H1 (cell line): ENCODE data around the gene AURKB. TPM values are rescaled to one million over a fixed set of nuclear protein-coding genes. Genes with fewer than 3 reads are reported as not detected.

Source experiments
- CTCF ChIA-PET: fragments of 300-600 bp; sonication (Branson Sonifier 250); formaldehyde crosslinking; loops from one replicate; lab custom pipeline; 2021; ENCODE audit not compliant: partially characterized antibody; lab: Charles Lee
- POLR2A ChIA-PET: fragments of 300-600 bp; sonication (Branson Sonifier 250); formaldehyde crosslinking; loops from one replicate; lab custom pipeline; 2021; ENCODE audit warnings: inconsistent platforms; ENCODE audit not compliant: partially characterized antibody; lab: Charles Lee
- DNase-seq, 2 experiments: peaks; one replicate each; pipeline versions ENCODE4 v3.0.0 to v3.0.0-alpha.2; 2010 to 2022; ENCODE audit warnings: low spot score in 2 of 2, low read depth in 1 of 2, mixed read lengths in 1 of 2
- FAIRE-seq: peaks from 2 replicates; lab custom pipeline; 2011; peaks lifted over from hg19 to GRCh38; lab: Jason Lieb, UNC
- H2AFZ ChIP-seq: 2 replicates; pipeline ENCODE4 v1.8.1; 2012; ENCODE audit warnings: low read length, inconsistent platforms
- H2AK5ac ChIP-seq: 2 replicates; pipeline ENCODE4 v1.6.1; 2013; ENCODE audit warnings: low read depth, low read length
- H2BK120ac ChIP-seq: replicated peaks from 2 replicates; pipeline ENCODE3; 2013; ENCODE audit warnings: low read depth, low read length, inconsistent platforms
- H2BK12ac ChIP-seq: 2 replicates; pipeline ENCODE4 v1.6.1; 2013; ENCODE audit warnings: low read depth, low read length
- H2BK15ac ChIP-seq: 2 replicates; pipeline ENCODE4 v1.6.1; 2013; ENCODE audit warnings: low read length
- H2BK20ac ChIP-seq: 2 replicates; pipeline ENCODE4 v1.6.1; 2013; ENCODE audit warnings: low read length
- H2BK5ac ChIP-seq: 2 replicates; pipeline ENCODE4 v1.6.1; 2013; ENCODE audit warnings: low read depth, low read length
- H3K14ac ChIP-seq: 2 replicates; pipeline ENCODE4 v1.6.1; 2013; ENCODE audit warnings: inconsistent platforms; ENCODE audit not compliant: insufficient read length
- H3K18ac ChIP-seq: 2 replicates; pipeline ENCODE4 v1.6.1; 2013; ENCODE audit warnings: low read length; ENCODE audit errors: extremely low read depth
- H3K23ac ChIP-seq: 2 replicates; pipeline ENCODE4 v1.6.1; 2013; ENCODE audit warnings: inconsistent platforms; ENCODE audit not compliant: insufficient read length
- H3K23me2 ChIP-seq: 2 replicates; pipeline ENCODE4 v1.6.1; 2013; ENCODE audit warnings: low read depth, low read length
- H3K27ac ChIP-seq: 2 replicates; pipeline ENCODE4 v1.6.1; 2011; ENCODE audit warnings: low read depth, low read length, inconsistent platforms
- H3K27me3 ChIP-seq, 4 experiments: replicated peaks in 1 of 4; 1 replicate in 1 of 4; 2 replicates in 3 of 4; pipeline versions ENCODE4 v1.6.1 to v1.8.1; 2011 to 2013; ENCODE audit warnings: low read length in 3 of 4, mild to moderate bottlenecking in 3 of 4, inconsistent platforms in 2 of 4, mixed read lengths in 2 of 4, moderate library complexity in 1 of 4; ENCODE audit not compliant: control insufficient read depth in 3 of 4, insufficient read depth in 3 of 4; ENCODE audit errors: extremely low read depth in 1 of 4
- H3K36me3 ChIP-seq, 4 experiments: 2 replicates each; pipeline versions ENCODE4 v1.6.1 to v1.8.1; 2011 to 2013; ENCODE audit warnings: mild to moderate bottlenecking in 4 of 4, low read length in 3 of 4, moderate library complexity in 2 of 4, control low read depth in 1 of 4, inconsistent platforms in 1 of 4; ENCODE audit not compliant: insufficient read depth in 4 of 4, control insufficient read depth in 2 of 4
- H3K4ac ChIP-seq: replicated peaks from 2 replicates; pipeline ENCODE3; 2013; ENCODE audit warnings: low read length, low read depth, mixed read lengths, inconsistent platforms; ENCODE audit not compliant: insufficient read length
- H3K4me1 ChIP-seq, 4 experiments: replicated peaks in 1 of 4; 1 replicate in 1 of 4; 2 replicates in 3 of 4; pipeline versions ENCODE4 v1.6.1 to v1.8.1; 2011 to 2013; ENCODE audit warnings: low read length in 3 of 4, inconsistent platforms in 2 of 4, mixed read lengths in 1 of 4; ENCODE audit not compliant: insufficient read depth in 4 of 4, control insufficient read depth in 3 of 4
- H3K4me2 ChIP-seq, 2 experiments: 2 replicates each; pipeline versions ENCODE4 v1.6.1 to v1.8.1; 2011 to 2013; ENCODE audit warnings: low read depth in 2 of 2, low read length in 2 of 2, control low read depth in 1 of 2, inconsistent platforms in 1 of 2, mild to moderate bottlenecking in 1 of 2; ENCODE audit not compliant: insufficient read depth in 1 of 2
- H3K4me3 ChIP-seq, 4 experiments: fragments of 200-600, 300-600 bp in 1 of 4; sonication (generic), shearing (Covaris generic), sonication (Bioruptor Twin) in 1 of 4; 2 replicates each; pipeline versions ENCODE4 v1.5.1 to v1.8.1; 2011 to 2016; ENCODE audit warnings: low read length in 4 of 4, low read depth in 3 of 4, control low read depth in 2 of 4, inconsistent platforms in 2 of 4, mild to moderate bottlenecking in 2 of 4, mixed read lengths in 1 of 4, moderate library complexity in 1 of 4; ENCODE audit not compliant: insufficient read depth in 2 of 4; ENCODE audit errors: extremely low read depth in 1 of 4
- H3K56ac ChIP-seq: replicated peaks from 2 replicates; pipeline ENCODE3; 2013; ENCODE audit warnings: low read depth, mild to moderate bottlenecking, mixed read lengths, low read length, inconsistent platforms; ENCODE audit not compliant: insufficient read length
- H3K79me1 ChIP-seq: 2 replicates; pipeline ENCODE4 v1.6.1; 2013; ENCODE audit warnings: low read depth, low read length, control low read depth
- H3K79me2 ChIP-seq, 2 experiments: 2 replicates each; pipeline versions ENCODE4 v1.6.1 to v1.8.1; 2012 to 2013; ENCODE audit warnings: low read length in 2 of 2, mild to moderate bottlenecking in 2 of 2, inconsistent platforms in 1 of 2; ENCODE audit not compliant: insufficient read depth in 2 of 2, control insufficient read depth in 1 of 2
- H3K9ac ChIP-seq, 4 experiments: replicated peaks in 1 of 4; 1 replicate in 1 of 4; 2 replicates in 3 of 4; pipeline versions ENCODE4 v1.6.1 to v1.8.1; 2011 to 2013; ENCODE audit warnings: low read depth in 3 of 4, low read length in 3 of 4, control low read depth in 2 of 4, mild to moderate bottlenecking in 2 of 4, moderate library complexity in 2 of 4, inconsistent platforms in 1 of 4; ENCODE audit errors: extremely low read depth in 1 of 4
- H3K9me3 ChIP-seq, 2 experiments: 2 replicates each; pipeline versions ENCODE4 v1.6.1 to v1.8.1; 2012 to 2013; ENCODE audit warnings: mild to moderate bottlenecking in 2 of 2, moderate library complexity in 2 of 2, control low read depth in 1 of 2, inconsistent platforms in 1 of 2, low read depth in 1 of 2, low read length in 1 of 2, mixed read lengths in 1 of 2; ENCODE audit not compliant: insufficient read depth in 2 of 2
- H4K20me1 ChIP-seq, 2 experiments: replicated peaks in 1 of 2; 2 replicates each; pipeline versions ENCODE3 to v1.8.1; 2011 to 2013; ENCODE audit warnings: inconsistent platforms in 2 of 2, low read length in 2 of 2, mild to moderate bottlenecking in 1 of 2; ENCODE audit not compliant: insufficient read depth in 2 of 2, control insufficient read depth in 1 of 2
- H4K5ac ChIP-seq: 2 replicates; pipeline ENCODE4 v1.6.1; 2013; ENCODE audit warnings: low read length, low read depth, mixed read lengths, inconsistent platforms; ENCODE audit not compliant: insufficient read length
- H4K8ac ChIP-seq: 2 replicates; pipeline ENCODE4 v1.8.0; 2013; ENCODE audit warnings: mild to moderate bottlenecking, moderate library complexity, low read length, inconsistent platforms; ENCODE audit not compliant: insufficient read depth; ENCODE audit errors: extremely low read depth
- H4K91ac ChIP-seq: replicated peaks from 2 replicates; pipeline ENCODE3; 2013; ENCODE audit warnings: low read length, mixed read lengths, inconsistent platforms; ENCODE audit not compliant: insufficient read length
- JUN ChIP-seq: IDR thresholded peaks from 2 replicates; pipeline ENCODE4 v1.6.1; 2011; ENCODE audit warnings: low read depth, mild to moderate bottlenecking, improper control_type of control experiment, low read length
- WGBS, 2 experiments: shearing (Covaris generic) in 1 of 2; methylation state at CpG; one replicate each; pipeline versions ENCODE4 v1.1.6 to v1.1.7; 2013 to 2015; ENCODE audit warnings: low lambda C conversion rate in 2 of 2, mixed read lengths in 2 of 2, inconsistent platforms in 1 of 2, low coverage in 1 of 2, missing lambda C conversion rate in 1 of 2; ENCODE audit not compliant: insufficient replicate concordance in 2 of 2, insufficient coverage in 1 of 2, insufficient read length in 1 of 2; ENCODE audit errors: extremely low coverage in 1 of 2, missing lambda C conversion rate in 1 of 2; 5-methylcytosine and 5-hydroxymethylcytosine counted together
- polyA plus RNA-seq, 7 experiments: library from polyadenylated mRNA; depleted of rRNA in 3 of 7; stranded (reverse) in 5 of 7; unstranded in 2 of 7; fragments of >200 nt in 5 of 7; fragments of 200-250 nt in 2 of 7; gene quantifications; 1 replicate in 5 of 7; 2 replicates in 1 of 7; 4 replicates in 1 of 7; pipeline versions ENCODE4 v1.2.1 to v1.2.3, GENCODE V29; 2011 to 2013; ENCODE audit warnings: missing spikeins in 2 of 7, mixed read lengths in 2 of 7
- total RNA-seq: library from RNA; stranded (reverse); fragmentation: NEBNext Ultra II Directional; extraction: Animal tissue kit (Norgen Biotek cat#: 25700); gene quantifications from 2 replicates; pipeline ENCODE4 v1.2.1, GENCODE V29; 2021

Gene AURKB
- total and polyA plus RNA-seq, 2 of the 8 experiments (the other 6 are each of a cell fraction or from before 2014, with no cell fraction given) = 102 to 160 TPM

DNA sequence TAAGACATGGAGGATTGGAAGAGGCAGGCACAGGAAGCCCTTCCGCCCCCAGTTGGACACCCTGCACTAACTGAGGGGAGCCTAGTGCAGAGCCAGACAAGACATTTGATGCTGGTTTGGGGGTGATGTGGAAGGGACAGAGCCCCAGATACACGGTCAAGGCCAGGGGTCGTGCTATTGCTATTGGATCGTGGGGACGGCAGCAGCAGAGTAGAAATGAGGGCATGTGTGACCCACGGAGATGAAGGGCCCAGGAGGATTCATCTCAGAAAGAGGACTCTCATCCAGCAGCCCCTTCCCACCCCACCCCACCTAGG, 45.6 kb downstream of the AURKB start:
- Histone ChIP-seq H3K9ac (no peak overlapping the region), H3K36me3 (peaks cover 0 to 9% (median 4%) of the 10 kb centered on the region in 4 experiments; a peak in 6 of 8 replicates)

More for the DNA sequence above, 45.6 kb downstream of the AURKB start:
- H2AFZ ChIP-seq = no peak overlapping the region
- H4K91ac ChIP-seq = peak overlapping the region; percentile 5
- peaks cover 4 to 25% (median 21%) of the 10 kb centered on the region in 4 experiments for H3K4me1 ChIP-seq
- 0 out of 2 replicates have a peak overlapping the region, but pooled peaks have one; percentile 6 for H2BK12ac ChIP-seq
- no peak overlapping the region for H3K56ac ChIP-seq
- H3K79me2 ChIP-seq = peaks cover 0 to 15% of the 10 kb centered on the region in 2 experiments; a peak in 2 of 4 replicates
- H3K23me2 ChIP-seq = peaks cover 16% of the 10 kb centered on the region
- no peak overlapping the region for H3K27ac ChIP-seq
- H3K79me1 ChIP-seq = peaks cover 8% of the 10 kb centered on the region
- H2AK5ac ChIP-seq = no peak overlapping the region
- no peak overlapping the region for H3K23ac ChIP-seq
- H2BK5ac ChIP-seq = peak overlapping the region; percentile 100; the same call in 1 of the 2 replicates
- DNase-seq = no peak
- WGBS, 2 experiments = 90% methylated on average over 6 of the region's 6 CpGs; no CpG with 5 or more reads in 1 of the 2 experiments
- no peak overlapping the region for H3K14ac ChIP-seq
- no peak overlapping the region for H4K8ac ChIP-seq
- no peaks in the 10 kb centered on the region for H3K9me3 ChIP-seq
- no peaks in the 10 kb centered on the region for H3K27me3 ChIP-seq
- TF ChIP-seq JUN = no peak
- peak overlapping the region in 1 of 4 experiments; percentile 97; a peak in 1 of 8 replicates for H3K4me3 ChIP-seq
- peak overlapping the region; percentile 10 for H3K18ac ChIP-seq
- CTCF ChIA-PET = interaction anchor here (1.2 to 1.4 kb wide), 2 partner anchors 27 to 82 kb away, joined by 3 to 4 read pairs; no protein-coding TSS in a partner anchor
- H4K20me1 ChIP-seq = peaks cover 8 to 9% of the 10 kb centered on the region in 2 experiments
- H2BK120ac ChIP-seq = no peak overlapping the region
- H2BK15ac ChIP-seq = no peak overlapping the region
- H3K4ac ChIP-seq = peak overlapping the region; percentile 47
- peak overlapping the region; percentile 85 to 95; a peak in 2 of 4 replicates for H3K4me2 ChIP-seq
- no peak for FAIRE-seq
- H4K5ac ChIP-seq = peak overlapping the region; percentile 6
- H2BK20ac ChIP-seq = no peak overlapping the region
- POLR2A ChIA-PET = interaction anchor here (0.8 to 15.7 kb wide), 10 partner anchors 9 to 105 kb away, joined by 3 to 289 read pairs (median 6); partner anchors contain the start of genes AURKB, PER1 and TMEM107
